Astrocyte (in vitro differentiated cells and primary cell): ENCODE data around the gene NEK6.

Experiments used
- CTCF ChIP-seq: IDR thresholded peaks from 2 replicates; pipeline ENCODE4 v1.5.1; 2011; ENCODE audit warnings: low read depth, mild to moderate bottlenecking, inconsistent platforms, low read length, moderate library complexity; ENCODE audit not compliant: insufficient read depth
- EZH2 ChIP-seq: IDR thresholded peaks from 2 replicates; pipeline ENCODE4 v1.6.1; 2012; ENCODE audit warnings: mild to moderate bottlenecking, low read length, inconsistent platforms; ENCODE audit not compliant: insufficient read depth

DNA sequence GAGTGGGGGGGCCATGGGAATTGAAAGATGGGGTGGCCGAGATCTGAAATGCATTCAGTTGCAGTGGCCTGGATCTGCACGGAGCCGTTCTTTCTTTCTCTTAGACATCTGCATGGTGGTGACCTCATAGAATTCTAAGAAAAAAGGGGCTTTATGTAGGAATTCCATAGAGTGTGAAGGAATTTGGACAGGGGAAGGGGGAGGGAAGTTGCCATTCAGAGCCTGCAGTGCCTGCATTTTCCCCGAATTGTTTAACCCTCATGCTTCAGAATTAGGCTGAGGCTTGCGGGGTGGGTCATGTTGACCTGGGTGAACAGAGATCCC, 4.9 kb downstream of the NEK6 start:
- TF ChIP-seq CTCF (no peak), EZH2 (no peak)
